H1 (cell line): ENCODE data around the gene MARK3.

ENCODE experiments used
- CTCF ChIP-seq, 3 experiments: IDR thresholded peaks; 1 replicate in 2 of 3; 2 replicates in 1 of 3; pipeline versions ENCODE4 v1.5.1 to v1.6.1; 2011; ENCODE audit warnings: low read length in 3 of 3, mild to moderate bottlenecking in 3 of 3, inconsistent platforms in 2 of 3, low read depth in 1 of 3, moderate library complexity in 1 of 3; ENCODE audit not compliant: insufficient read depth in 1 of 3; ENCODE audit errors: control extremely low read depth in 1 of 3
- EP300 ChIP-seq, 2 experiments: IDR thresholded peaks; 1 replicate in 1 of 2; 2 replicates in 1 of 2; pipeline ENCODE4 v1.6.1; 2011 to 2012; ENCODE audit warnings: low read depth in 2 of 2, low read length in 2 of 2, mild to moderate bottlenecking in 2 of 2, borderline replicate concordance in 1 of 2, inconsistent platforms in 1 of 2, moderate library complexity in 1 of 2
- EZH2 ChIP-seq: fragments of 200-600 bp; sonication (generic); IDR thresholded peaks from 2 replicates; pipeline ENCODE4 v1.7.1; 2012; ENCODE audit warnings: low read depth, mild to moderate bottlenecking, moderate library complexity, low read length, inconsistent platforms; ENCODE audit not compliant: severe bottlenecking
- TEAD4 ChIP-seq: IDR thresholded peaks from 2 replicates; pipeline ENCODE4 v1.6.1; 2012; ENCODE audit warnings: low read depth, low read length, inconsistent platforms, mixed read lengths

GRCh38 chr14:103390605-103391004, 5.4 kb downstream of the MARK3 start:
- TF ChIP-seq CTCF (IDR thresholded peaks at IDR 0.05; ENCODE audit: control extremely low read depth in 1 of 3, insufficient read depth in 1 of 3, low read depth in 1 of 3, low read length in 3 of 3) (no peak), EP300 (IDR thresholded peaks at IDR 0.05; ENCODE audit: borderline replicate concordance in 1 of 2, low read depth in 2 of 2, low read length in 2 of 2) (no peak), TEAD4 (no peak), EZH2 (no peak)
